GM18505 (cell line): ENCODE measurements around the gene PUS1.

ENCODE experiments used
- ATAC-seq: cut with Tn5 transposase; IDR thresholded peaks from one replicate; pipeline ENCODE4 v1.9.1; 2021; ENCODE audit not compliant: unreplicated experiment
- POLR2A ChIP-seq: IDR thresholded peaks from 4 replicates; pipeline ENCODE4 v1.6.1; 2011; ENCODE audit warnings: borderline replicate concordance; ENCODE audit not compliant: insufficient read depth, insufficient read length; ENCODE audit errors: extremely low read depth

The PUS1 gene

DNA sequence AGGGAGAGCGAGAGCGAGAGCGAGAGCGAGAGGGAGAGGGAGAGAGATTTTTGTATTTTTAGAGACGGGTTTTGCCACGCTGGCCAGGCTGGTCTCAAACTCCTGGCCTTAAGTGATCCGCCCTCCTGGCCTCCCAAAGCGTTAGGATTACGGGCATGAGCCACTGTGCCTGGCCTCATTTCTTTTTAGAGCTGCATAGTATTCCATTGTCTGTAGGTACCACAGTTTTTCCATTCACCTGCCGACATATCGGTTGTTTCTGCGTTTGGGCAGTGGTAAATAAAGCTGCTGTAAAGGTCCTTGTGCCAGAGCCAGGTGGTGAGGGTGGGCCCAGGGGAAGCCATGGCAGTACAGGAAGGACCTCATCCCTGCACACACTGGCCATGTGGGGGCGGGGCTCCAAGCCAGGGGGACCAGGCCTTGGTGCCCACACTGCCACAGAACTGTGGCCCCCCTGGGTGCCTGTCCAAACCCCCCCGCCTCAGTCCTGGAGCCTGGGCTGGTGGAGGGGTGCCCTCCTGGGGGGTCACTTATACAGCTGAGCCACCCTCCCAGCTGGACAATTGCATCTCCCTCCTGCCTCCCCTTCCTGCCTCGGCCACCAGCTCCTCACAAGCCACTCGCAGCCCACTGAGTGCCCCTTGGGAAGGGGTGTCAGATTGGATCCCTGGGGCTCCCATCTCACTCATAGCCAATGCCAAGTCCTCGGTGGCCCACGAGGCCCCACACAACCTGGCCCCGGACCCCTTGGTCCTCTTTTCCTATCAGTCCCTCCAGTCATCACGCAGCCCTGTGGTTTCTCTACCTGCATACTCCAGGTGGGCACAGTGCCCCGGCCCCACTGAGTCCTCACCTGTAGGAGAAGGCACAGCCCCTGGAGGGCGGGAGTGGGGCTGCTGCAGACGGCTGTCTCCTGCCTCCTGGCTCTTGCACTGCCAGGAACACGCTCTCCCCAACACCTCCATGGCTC lies 1.7 kb upstream of the PUS1 start:
- TF ChIP-seq POLR2A: no peak

GRCh38 chr12:131928080-131928710 lies 881 bp upstream of the PUS1 start:
- no peak for ATAC-seq
- TF ChIP-seq POLR2A: no peak

More for the DNA sequence above, 1.7 kb upstream of the PUS1 start:
- no peak for ATAC-seq

GRCh38 chr12:131929581-131930456 lies 743 bp downstream of the PUS1 start:
- no peak for TF ChIP-seq POLR2A
- ATAC-seq: no peak

DNA sequence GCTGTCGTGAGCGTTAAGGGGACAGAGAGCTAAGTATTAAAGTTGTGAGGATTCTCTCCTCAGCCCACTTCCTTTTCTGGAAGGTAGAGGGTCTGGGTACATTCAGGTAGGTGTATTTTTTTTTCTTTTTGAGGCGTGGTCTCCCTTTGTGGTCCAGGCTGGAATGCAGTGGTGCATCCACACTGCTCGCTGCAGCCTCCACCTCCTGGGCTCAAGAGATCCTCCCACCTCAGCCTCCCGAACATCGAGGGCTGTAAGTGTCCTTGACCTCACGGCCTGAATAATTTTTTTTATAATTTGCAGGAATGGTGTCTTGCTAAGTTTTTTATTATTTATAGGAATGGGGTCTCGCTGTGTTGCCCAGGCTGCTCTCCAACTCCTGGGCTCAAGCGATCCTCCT lies 1.4 kb downstream of the PUS1 start:
- no peak for TF ChIP-seq POLR2A

DNA sequence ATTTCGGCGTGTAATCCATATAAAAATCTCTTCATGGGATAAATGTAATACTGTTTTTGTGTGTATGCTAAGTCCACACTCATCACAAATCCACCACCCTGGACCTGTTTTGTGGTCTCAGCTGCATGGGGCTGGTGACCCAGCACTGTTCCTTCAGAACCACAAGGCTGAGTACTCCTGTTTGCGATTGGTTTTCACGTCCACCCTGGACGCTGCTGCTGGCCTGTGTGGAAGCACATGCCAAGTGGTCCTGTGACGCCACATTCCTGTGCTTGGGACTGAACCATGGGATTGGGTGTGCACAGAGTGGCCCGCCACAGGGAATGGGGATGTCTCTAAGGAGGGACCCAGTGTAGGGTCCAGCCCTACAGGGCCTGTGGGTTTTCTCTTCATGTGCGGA lies 4.3 kb downstream of the PUS1 start:
- no peak for ATAC-seq
- no peak for TF ChIP-seq POLR2A

More for the DNA sequence above, 1.4 kb downstream of the PUS1 start:
- no peak for ATAC-seq

DNA sequence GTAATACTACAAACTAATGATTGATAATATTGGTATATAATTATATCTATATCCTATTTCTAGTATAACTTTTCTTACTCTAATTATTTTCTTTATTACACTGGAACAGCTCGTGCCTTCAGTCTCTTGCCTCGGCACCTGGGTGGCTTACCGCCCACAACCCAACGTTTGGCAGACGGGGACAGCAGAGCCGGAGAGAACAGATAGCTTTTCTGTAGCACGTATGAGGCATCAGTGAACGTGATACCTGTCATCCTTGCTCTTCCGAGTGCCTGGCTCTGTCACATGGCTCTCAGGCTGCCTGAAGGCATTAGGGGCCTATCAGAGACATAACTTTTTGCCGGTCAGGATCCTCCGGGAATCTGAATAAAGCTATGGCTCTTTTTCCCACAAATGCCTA lies 5.5 kb downstream of the PUS1 start:
- no peak for TF ChIP-seq POLR2A
- no peak for ATAC-seq

- ATAC-seq: no peak
- TF ChIP-seq POLR2A: no peak
These were observed 9.0 kb downstream of the PUS1 start for GRCh38 chr12:131938082-131938481.

GRCh38 chr12:131939007-131939406 lies 9.9 kb downstream of the PUS1 start:
- TF ChIP-seq POLR2A: no peak
- ATAC-seq: no peak

GRCh38 chr12:131940141-131940547 lies 11.1 kb downstream of the PUS1 start:
- no peak for ATAC-seq
- TF ChIP-seq POLR2A: no peak

DNA sequence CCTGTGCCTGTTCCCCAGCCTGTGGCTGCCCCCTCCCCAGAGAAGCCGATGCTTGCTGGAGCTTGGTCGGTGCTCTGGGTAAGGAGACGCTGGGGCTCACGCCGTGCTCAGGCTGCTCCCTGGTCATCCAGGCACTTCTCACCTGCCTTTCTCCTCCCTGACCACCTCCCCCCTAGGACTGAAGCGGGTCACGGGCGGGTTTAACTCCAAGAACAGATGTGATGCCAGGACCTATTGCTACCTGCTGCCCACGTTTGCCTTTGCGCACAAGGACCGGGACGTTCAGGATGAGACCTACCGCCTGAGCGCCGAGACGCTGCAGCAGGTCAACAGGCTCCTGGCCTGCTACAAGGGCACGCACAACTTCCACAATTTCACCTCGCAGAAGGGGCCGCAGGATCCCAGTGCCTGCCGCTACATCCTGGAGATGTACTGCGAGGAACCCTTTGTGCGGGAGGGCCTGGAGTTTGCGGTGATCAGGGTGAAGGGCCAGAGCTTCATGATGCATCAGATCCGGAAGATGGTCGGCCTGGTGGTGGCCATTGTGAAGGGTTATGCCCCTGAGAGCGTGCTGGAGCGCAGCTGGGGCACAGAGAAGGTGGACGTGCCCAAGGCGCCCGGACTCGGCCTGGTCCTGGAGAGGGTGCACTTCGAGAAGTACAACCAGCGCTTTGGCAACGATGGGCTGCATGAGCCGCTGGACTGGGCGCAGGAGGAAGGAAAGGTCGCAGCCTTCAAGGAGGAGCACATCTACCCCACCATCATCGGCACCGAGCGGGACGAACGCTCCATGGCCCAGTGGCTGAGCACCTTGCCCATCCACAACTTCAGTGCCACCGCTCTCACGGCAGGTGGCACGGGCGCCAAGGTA lies 12.3 kb downstream of the PUS1 start:
- TF ChIP-seq POLR2A: no peak
- no peak for ATAC-seq

DNA sequence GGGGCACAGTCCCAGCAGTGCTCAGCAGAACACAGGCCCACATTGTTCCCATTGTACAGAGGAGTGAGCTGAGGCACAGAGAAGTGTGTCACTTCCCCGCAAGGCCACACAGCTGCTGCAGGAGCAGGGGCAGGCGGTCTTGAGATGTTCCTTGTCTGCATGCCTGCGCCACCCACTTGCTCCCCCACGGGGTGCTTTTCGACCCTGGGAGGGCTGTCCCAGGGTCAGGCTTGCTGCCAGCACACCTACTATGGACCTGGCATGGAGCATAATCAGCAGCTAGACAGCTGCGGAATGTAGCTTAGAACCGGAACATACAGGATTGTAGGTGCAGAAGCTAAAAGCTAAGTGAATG lies 12.9 kb downstream of the PUS1 start:
- ATAC-seq: no peak
- no peak for TF ChIP-seq POLR2A

DNA sequence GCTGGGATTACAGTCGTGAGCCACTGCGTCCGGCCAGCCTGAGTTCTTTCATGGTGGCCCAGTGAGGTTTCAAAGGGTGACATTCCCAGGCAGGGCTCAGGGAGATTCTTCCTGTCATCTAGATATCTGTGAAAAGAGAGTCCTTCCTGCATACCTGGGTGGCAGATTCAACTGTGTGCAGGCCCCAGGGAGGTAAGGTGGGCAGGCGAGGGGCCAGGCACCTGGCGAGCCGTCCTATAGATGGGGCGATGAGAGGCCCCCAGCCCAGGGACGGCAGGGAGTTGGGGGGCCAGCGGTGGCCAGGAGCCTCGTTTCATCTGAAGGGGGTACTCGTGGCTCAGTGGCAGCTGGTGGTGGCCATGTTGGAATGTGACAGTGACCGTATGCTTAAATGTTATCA lies 13.6 kb downstream of the PUS1 start:
- no peak for TF ChIP-seq POLR2A
- ATAC-seq: no peak
